Measurements from ENCODE around the gene SMIM3.

Gene SMIM3

GRCh38 chr5:150774145-150774544 lies 4.4 kb upstream of the SMIM3 start:
- H2AK5ac ChIP-seq (ENCODE audit: low read depth, low read length): no peak overlapping the region
- no peak overlapping the region for H3K4me2 ChIP-seq (ENCODE audit: insufficient read depth, low read length, poor library complexity, severe bottlenecking)
- H3K14ac ChIP-seq (ENCODE audit: low read length): no peak overlapping the region
- H3K27ac ChIP-seq (replicated peaks; ENCODE audit: low read length): no peak overlapping the region
- no peak overlapping the region for H3K9ac ChIP-seq (ENCODE audit: low read depth, low read length, poor library complexity)
- H3K79me1 ChIP-seq (ENCODE audit: low read depth, low read length): no peaks in the 10 kb centered on the region
- no peak overlapping the region for H3K4me3 ChIP-seq (ENCODE audit: low read length in 2 of 2)
- no peak overlapping the region for H3K4ac ChIP-seq (ENCODE audit: low read length)
- no peak overlapping the region for H2AFZ ChIP-seq (ENCODE audit: low read length)
- H3K27me3 ChIP-seq (ENCODE audit: control insufficient read depth in 3 of 3, insufficient read depth in 3 of 3, low read depth in 1 of 3, low read length in 3 of 3): peaks cover 0 to 4% (median 2%) of the 10 kb centered on the region in 3 experiments
- H3K23ac ChIP-seq (ENCODE audit: low read depth, low read length, poor library complexity): no peak overlapping the region
- H2BK15ac ChIP-seq (ENCODE audit: low read length): no peak overlapping the region
- no peak overlapping the region for H2BK12ac ChIP-seq (ENCODE audit: low read length)
- H3K36me3 ChIP-seq (replicated peaks in 1 of 2; ENCODE audit: control insufficient read depth in 2 of 2, insufficient read depth in 2 of 2, low read length in 2 of 2): no peaks in the 10 kb centered on the region
- no peak for DNase-seq (ENCODE audit: low spot score)
- H3K4me1 ChIP-seq (ENCODE audit: control insufficient read depth in 2 of 2, insufficient read depth in 1 of 2, low read depth in 1 of 2, low read length in 2 of 2): peaks cover 6 to 10% of the 10 kb centered on the region in 2 donors
- WGBS, 2 donors (ENCODE audit: extremely low coverage in 2 of 2, insufficient read length in 2 of 2, insufficient replicate concordance in 1 of 2): no CpG with 5 or more reads among the region's 1 CpG
- no peak overlapping the region for H3K18ac ChIP-seq (ENCODE audit: low read length)
- no peaks in the 10 kb centered on the region for H3K9me3 ChIP-seq (replicated peaks in 1 of 2; ENCODE audit: control insufficient read depth in 2 of 2, insufficient read depth in 1 of 2, low read depth in 1 of 2, low read length in 2 of 2)
- no peak overlapping the region for H4K91ac ChIP-seq (ENCODE audit: low read depth, low read length, poor library complexity)
- H4K8ac ChIP-seq (ENCODE audit: low read depth, low read length): no peak overlapping the region
- H2BK120ac ChIP-seq (ENCODE audit: low read depth, low read length): no peak overlapping the region
- H2BK5ac ChIP-seq (ENCODE audit: low read length): no peak overlapping the region

GRCh38 chr5:150777685-150778084 lies 872 bp upstream of the SMIM3 start:
- Histone ChIP-seq H2BK12ac (ENCODE audit: low read length) (peak overlapping the region; percentile 50), H3K4me1 (ENCODE audit: control insufficient read depth in 2 of 2, insufficient read depth in 1 of 2, low read depth in 1 of 2, low read length in 2 of 2) (peaks cover 6 to 10% of the 10 kb centered on the region in 2 donors), H2BK15ac (ENCODE audit: low read length) (no peak overlapping the region), H3K4me2 (ENCODE audit: insufficient read depth, low read length, poor library complexity, severe bottlenecking) (no peak overlapping the region), H3K9ac (ENCODE audit: low read depth, low read length, poor library complexity) (no peak overlapping the region), H3K14ac (ENCODE audit: low read length) (no peak overlapping the region), H4K8ac (ENCODE audit: low read depth, low read length) (no peak overlapping the region), H2AFZ (ENCODE audit: low read length) (peak overlapping the region; percentile 97), H2BK5ac (ENCODE audit: low read length) (no peak overlapping the region), H2AK5ac (ENCODE audit: low read depth, low read length) (no peak overlapping the region), H3K4ac (ENCODE audit: low read length) (no peak overlapping the region), H3K9me3 (replicated peaks in 1 of 2; ENCODE audit: control insufficient read depth in 2 of 2, insufficient read depth in 1 of 2, low read depth in 1 of 2, low read length in 2 of 2) (no peaks in the 10 kb centered on the region), H3K27me3 (ENCODE audit: control insufficient read depth in 3 of 3, insufficient read depth in 3 of 3, low read depth in 1 of 3, low read length in 3 of 3) (peaks cover 0 to 2% (median 0%) of the 10 kb centered on the region in 3 experiments), H3K4me3 (ENCODE audit: low read length in 2 of 2) (peak overlapping the region in 1 of 2 donors; percentile 73), H2BK120ac (ENCODE audit: low read depth, low read length) (no peak overlapping the region), H3K36me3 (replicated peaks in 1 of 2; ENCODE audit: control insufficient read depth in 2 of 2, insufficient read depth in 2 of 2, low read length in 2 of 2) (no peaks in the 10 kb centered on the region), H3K27ac (replicated peaks; ENCODE audit: low read length) (no peak overlapping the region), H3K18ac (ENCODE audit: low read length) (no peak overlapping the region), H4K91ac (ENCODE audit: low read depth, low read length, poor library complexity) (no peak overlapping the region), H3K23ac (ENCODE audit: low read depth, low read length, poor library complexity) (no peak overlapping the region), H3K79me1 (ENCODE audit: low read depth, low read length) (no peaks in the 10 kb centered on the region)
- no peak for DNase-seq (ENCODE audit: low spot score)
- WGBS, 2 donors (ENCODE audit: extremely low coverage in 2 of 2, insufficient read length in 2 of 2, insufficient replicate concordance in 1 of 2): no CpG with 5 or more reads among the region's 3 CpGs

GRCh38 chr5:150778088-150778516 lies 455 bp upstream of the SMIM3 start:
- Histone ChIP-seq H2BK15ac (ENCODE audit: low read length) (peak overlapping the region; percentile 82), H4K91ac (ENCODE audit: low read depth, low read length, poor library complexity) (no peak overlapping the region), H3K4me1 (ENCODE audit: control insufficient read depth in 2 of 2, insufficient read depth in 1 of 2, low read depth in 1 of 2, low read length in 2 of 2) (peaks cover 6 to 10% of the 10 kb centered on the region in 2 donors), H2BK5ac (ENCODE audit: low read length) (peak overlapping the region; percentile 97), H2AFZ (ENCODE audit: low read length) (peak overlapping the region; percentile 97), H3K27ac (replicated peaks; ENCODE audit: low read length) (peak overlapping the region; percentile 65), H3K23ac (ENCODE audit: low read depth, low read length, poor library complexity) (peak overlapping the region; percentile 76), H3K4me3 (ENCODE audit: low read length in 2 of 2) (peak overlapping the region; percentile 73 to 88), H3K14ac (ENCODE audit: low read length) (no peak overlapping the region), H3K36me3 (replicated peaks in 1 of 2; ENCODE audit: control insufficient read depth in 2 of 2, insufficient read depth in 2 of 2, low read length in 2 of 2) (no peaks in the 10 kb centered on the region), H3K9ac (ENCODE audit: low read depth, low read length, poor library complexity) (peak overlapping the region; percentile 89), H4K8ac (ENCODE audit: low read depth, low read length) (no peak overlapping the region), H3K4me2 (ENCODE audit: insufficient read depth, low read length, poor library complexity, severe bottlenecking) (peak overlapping the region; percentile 73), H3K79me1 (ENCODE audit: low read depth, low read length) (no peaks in the 10 kb centered on the region), H2BK12ac (ENCODE audit: low read length) (peak overlapping the region; percentile 50), H2BK120ac (ENCODE audit: low read depth, low read length) (peak overlapping the region; percentile 55), H2AK5ac (ENCODE audit: low read depth, low read length) (no peak overlapping the region), H3K9me3 (replicated peaks in 1 of 2; ENCODE audit: control insufficient read depth in 2 of 2, insufficient read depth in 1 of 2, low read depth in 1 of 2, low read length in 2 of 2) (no peaks in the 10 kb centered on the region), H3K18ac (ENCODE audit: low read length) (peak overlapping the region; percentile 97), H3K4ac (ENCODE audit: low read length) (no peak overlapping the region), H3K27me3 (ENCODE audit: control insufficient read depth in 3 of 3, insufficient read depth in 3 of 3, low read depth in 1 of 3, low read length in 3 of 3) (peaks cover 0 to 2% (median 0%) of the 10 kb centered on the region in 3 experiments)
- no peak for DNase-seq (ENCODE audit: low spot score)
- WGBS, 2 donors (ENCODE audit: extremely low coverage in 2 of 2, insufficient read length in 2 of 2, insufficient replicate concordance in 1 of 2): no CpG with 5 or more reads among the region's 7 CpGs

GRCh38 chr5:150779397-150780186 lies 1.0 kb downstream of the SMIM3 start:
- Histone ChIP-seq H3K4me1 (ENCODE audit: control insufficient read depth in 2 of 2, insufficient read depth in 1 of 2, low read depth in 1 of 2, low read length in 2 of 2) (peaks cover 6 to 8% of the 10 kb centered on the region in 2 donors), H4K8ac (ENCODE audit: low read depth, low read length) (no peak overlapping the region), H3K9ac (ENCODE audit: low read depth, low read length, poor library complexity) (peak overlapping the region; percentile 92), H2BK120ac (ENCODE audit: low read depth, low read length) (no peak overlapping the region), H2AK5ac (ENCODE audit: low read depth, low read length) (no peak overlapping the region), H3K27me3 (ENCODE audit: control insufficient read depth in 3 of 3, insufficient read depth in 3 of 3, low read depth in 1 of 3, low read length in 3 of 3) (peaks cover 0 to 2% (median 0%) of the 10 kb centered on the region in 3 experiments), H4K91ac (ENCODE audit: low read depth, low read length, poor library complexity) (no peak overlapping the region), H3K27ac (replicated peaks; ENCODE audit: low read length) (no peak overlapping the region), H3K36me3 (replicated peaks in 1 of 2; ENCODE audit: control insufficient read depth in 2 of 2, insufficient read depth in 2 of 2, low read length in 2 of 2) (no peaks in the 10 kb centered on the region), H3K23ac (ENCODE audit: low read depth, low read length, poor library complexity) (no peak overlapping the region), H3K4ac (ENCODE audit: low read length) (no peak overlapping the region), H3K4me2 (ENCODE audit: insufficient read depth, low read length, poor library complexity, severe bottlenecking) (peak overlapping the region; percentile 96), H3K18ac (ENCODE audit: low read length) (no peak overlapping the region), H2BK12ac (ENCODE audit: low read length) (no peak overlapping the region), H2AFZ (ENCODE audit: low read length) (peak overlapping the region; percentile 97), H2BK5ac (ENCODE audit: low read length) (no peak overlapping the region), H3K79me1 (ENCODE audit: low read depth, low read length) (peaks cover 2% of the 10 kb centered on the region), H3K9me3 (replicated peaks in 1 of 2; ENCODE audit: control insufficient read depth in 2 of 2, insufficient read depth in 1 of 2, low read depth in 1 of 2, low read length in 2 of 2) (no peaks in the 10 kb centered on the region), H3K14ac (ENCODE audit: low read length) (no peak overlapping the region), H3K4me3 (ENCODE audit: low read length in 2 of 2) (peak overlapping the region; percentile 73 to 88), H2BK15ac (ENCODE audit: low read length) (no peak overlapping the region)
- WGBS, 2 donors (ENCODE audit: extremely low coverage in 2 of 2, insufficient read length in 2 of 2, insufficient replicate concordance in 1 of 2): no CpG with 5 or more reads among the region's 13 CpGs
- DNase-seq (ENCODE audit: low spot score): no peak

All from neuronal stem cell (in vitro differentiated cells).